GM21360 (cell line): ENCODE data around the gene GPT2.
A peak's percentile ranks its signal among the peaks of the same experiment; 100 is the strongest.

Experiments used
- ATAC-seq: cut with Tn5 transposase; IDR thresholded peaks from one replicate; pipeline ENCODE4 v1.9.1; 2021; ENCODE audit warnings: mild to moderate bottlenecking, moderate library complexity; ENCODE audit not compliant: unreplicated experiment

Gene GPT2

DNA sequence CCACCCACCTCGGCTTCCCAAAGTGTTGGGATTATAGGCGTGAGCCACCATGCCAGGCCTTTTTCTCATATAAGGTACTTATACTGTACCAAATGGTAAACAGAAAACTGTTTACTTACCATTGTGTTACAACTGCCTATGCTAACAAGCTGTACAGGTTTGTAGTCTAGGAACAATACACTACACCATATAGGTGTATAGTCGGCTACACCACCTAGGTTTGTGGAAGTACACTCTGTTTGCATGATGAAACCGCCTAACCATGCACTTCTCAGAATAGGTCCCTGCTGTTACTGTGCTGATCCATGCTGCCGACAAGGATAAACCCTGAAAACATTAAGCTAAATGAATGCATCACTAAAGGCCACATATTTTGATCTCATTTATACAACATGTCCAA is 70.4 kb downstream of the GPT2 start:
- ATAC-seq: no peak

DNA sequence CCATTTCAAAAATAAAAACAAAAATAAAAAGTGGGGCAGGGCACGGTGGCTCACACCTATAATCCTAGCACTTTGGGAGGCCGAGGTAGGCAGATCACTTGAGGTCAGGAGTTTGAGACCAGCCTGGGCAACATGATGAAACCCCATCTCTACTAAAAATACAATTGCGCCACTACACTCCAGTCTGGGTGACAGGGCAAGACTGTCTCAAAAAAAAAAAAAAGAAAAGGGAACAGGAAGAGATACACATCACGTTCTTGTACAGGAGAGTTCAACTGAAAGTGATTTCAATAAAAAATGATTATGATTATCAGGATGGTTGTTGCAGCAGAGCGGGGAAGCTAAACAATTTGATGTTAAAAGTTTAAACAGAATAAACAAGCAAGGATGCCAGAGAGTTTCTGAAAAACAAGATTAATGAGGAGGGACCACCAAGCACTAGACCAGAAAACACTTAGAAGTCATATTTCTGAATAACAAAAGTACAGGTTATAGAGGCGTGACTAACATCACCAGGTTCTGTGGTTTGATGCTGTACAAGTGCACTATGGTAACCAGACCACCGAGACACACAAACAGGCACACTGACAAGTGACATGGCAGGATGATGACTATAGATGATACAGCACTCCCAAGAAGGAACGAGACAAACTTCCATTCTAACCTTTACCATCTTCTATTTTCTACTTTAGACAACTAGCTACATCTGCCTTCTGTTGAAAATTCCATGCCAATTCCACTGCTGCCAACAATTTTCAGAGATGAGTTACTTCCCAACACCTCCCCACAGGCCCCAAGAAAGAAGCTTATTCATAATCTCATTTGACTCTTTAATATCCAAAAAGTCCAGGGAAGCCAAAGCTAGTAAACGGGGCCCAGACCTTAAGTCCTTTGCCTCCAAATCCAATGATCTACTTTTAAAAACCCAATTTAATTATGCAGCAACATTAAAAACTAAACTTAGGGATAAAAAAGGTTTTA is 77.5 kb downstream of the GPT2 start:
- no peak for ATAC-seq

DNA sequence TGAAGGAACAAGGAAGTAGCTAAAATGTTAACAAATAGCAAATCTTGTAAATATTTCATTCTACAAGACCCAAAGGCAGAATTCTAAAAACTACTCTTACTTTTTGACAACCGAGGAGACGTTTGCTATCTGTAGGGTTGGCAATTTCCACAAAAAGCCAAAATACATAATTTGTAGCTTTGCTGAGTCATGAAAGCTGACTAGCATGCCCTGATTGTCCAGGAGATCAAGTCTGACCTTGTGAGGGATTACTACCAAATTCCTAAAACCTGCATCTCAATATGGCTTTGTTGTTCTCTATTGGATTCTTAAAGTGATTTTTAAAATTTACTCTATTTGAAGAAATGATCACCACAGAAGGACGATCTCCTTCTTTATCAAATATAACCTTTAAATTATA is 78.5 kb downstream of the GPT2 start:
- no peak for ATAC-seq

DNA sequence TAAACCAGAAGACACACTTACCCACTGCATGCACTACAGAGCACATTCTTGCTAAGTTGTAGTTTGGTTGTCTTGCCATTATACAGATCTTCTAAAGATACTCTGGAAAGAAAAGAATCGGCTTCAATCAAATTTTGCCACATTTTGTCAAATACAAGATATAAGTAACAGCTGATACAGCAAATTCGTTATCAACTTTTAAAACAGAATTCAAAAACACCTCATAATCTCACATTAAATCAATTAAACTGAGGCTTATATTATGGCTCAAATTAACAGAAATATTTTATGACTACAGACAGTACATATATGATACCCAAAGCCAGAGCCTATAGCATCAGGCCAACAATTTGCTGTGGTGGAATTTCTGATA is 83.9 kb downstream of the GPT2 start:
- ATAC-seq: no peak

DNA sequence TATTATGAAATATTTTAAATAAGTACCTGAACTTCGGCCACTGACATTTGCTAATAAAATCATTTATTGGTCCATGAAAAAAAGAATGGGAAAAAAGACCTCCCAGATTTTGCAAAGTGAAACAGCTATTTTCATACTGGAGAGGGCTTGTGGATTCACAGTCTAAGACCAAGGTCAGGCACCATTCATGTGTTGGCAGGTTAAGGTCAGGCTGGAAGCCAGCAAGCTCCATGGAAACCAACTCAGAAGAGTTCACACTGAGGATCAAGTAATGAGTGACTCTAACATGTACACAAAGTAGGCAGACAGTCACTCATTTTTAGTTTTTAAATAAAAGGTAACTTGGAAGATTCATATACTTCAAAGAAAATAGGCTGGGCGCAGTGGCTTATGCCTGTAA is 85.9 kb downstream of the GPT2 start:
- ATAC-seq: no peak

DNA sequence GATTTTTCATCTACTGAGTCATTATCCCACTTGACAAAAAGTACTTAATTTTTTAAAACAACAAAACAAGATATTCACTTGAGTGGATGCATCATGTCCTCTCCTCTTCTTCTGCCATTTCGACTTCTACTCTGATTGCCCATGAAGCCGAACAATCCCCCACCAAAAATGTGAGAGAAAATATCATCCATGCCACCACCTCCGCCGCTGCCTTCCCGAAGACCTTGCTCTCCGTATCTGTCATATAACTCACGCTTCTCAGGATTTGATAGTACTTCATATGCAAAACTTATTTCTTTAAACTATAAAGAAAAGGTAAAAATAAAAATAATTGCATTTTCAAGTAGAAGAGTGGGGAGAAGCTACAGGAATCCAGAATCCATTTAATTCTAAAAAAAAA is 87.1 kb downstream of the GPT2 start:
- no peak for ATAC-seq

DNA sequence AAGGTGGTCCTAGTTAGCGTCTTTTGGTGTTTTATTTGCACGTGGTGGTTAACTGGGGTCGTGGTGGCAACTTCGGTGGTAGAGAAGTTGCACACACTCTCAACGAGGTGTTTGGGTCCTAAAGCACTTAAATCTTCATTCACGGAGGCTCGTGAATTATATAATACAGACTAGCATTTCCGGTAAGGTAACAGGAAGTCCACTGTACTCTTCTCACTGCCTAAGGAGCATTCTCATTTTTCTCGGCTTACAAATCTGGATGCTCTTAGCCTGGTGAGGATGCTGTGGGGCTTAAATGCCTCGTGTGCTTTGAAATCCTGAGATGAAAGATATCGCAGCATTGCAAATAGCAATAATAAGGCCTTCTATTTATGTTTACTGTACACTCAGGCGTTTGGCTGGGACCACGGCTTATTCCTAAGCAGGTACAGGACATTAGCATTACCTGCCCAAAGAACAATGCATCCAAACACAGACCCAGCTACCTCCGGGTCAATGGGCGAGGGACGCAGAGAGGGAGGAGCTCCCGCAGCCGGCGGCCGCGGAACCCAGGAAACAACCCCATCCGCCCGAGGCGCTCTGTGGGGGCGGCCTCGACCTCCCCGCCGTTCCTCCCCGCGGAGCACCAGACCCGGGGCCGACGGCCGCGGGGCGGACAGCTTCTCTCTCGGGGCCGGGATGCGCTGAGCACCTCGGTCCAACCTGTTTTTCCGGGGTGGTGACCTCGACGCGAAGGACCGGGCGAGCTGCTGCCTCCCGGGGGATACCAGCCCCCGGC is 88.5 kb downstream of the GPT2 start:
- peak; percentile 33 for ATAC-seq

DNA sequence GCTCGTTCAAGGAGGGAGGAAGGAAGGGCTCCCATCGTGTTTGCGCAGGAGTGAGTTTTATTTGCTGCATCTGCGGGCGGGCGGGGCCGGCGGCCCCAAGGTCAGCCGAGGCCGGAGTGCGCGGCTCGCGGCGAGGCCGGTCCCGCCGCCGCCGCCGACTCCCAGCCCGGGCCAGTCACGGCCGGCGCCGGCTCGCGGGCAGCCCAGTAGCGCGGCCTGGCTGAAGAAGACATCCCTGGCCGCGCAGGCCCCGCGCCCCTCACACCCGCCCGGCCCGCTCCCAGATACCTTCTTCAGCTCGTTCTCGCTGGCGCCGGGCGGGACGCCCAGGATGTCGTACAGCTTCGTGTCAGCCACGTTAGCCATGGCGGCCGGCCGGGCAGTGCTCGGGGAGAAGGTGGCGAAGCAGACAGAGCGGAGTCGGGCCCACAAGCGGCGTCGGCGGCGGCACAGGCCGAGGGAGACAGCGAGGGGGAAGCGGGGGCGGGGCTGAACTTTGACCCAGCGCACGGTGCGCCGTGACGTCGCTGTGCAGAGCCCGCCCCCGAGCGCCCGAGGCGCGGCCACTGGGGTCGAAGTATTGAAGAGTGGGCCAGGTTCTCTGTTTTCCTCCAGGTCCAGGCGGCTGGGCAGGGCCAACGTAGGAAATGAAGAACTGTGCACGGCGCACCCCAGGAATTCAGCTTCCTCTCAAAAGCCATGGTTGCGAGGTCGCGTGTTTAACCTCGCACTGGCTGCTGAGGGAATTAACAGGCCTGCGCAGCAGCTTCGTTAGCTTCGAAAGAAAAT is 89.2 kb downstream of the GPT2 start, which contains the start of gene DNAJA2:
Gene DNAJA2, minus strand, starts transcription at position 468 of the 789 bp plus-strand sequence. Its CDS starts 102 bp downstream, at position 366.
- peak; percentile 79 for ATAC-seq

DNA sequence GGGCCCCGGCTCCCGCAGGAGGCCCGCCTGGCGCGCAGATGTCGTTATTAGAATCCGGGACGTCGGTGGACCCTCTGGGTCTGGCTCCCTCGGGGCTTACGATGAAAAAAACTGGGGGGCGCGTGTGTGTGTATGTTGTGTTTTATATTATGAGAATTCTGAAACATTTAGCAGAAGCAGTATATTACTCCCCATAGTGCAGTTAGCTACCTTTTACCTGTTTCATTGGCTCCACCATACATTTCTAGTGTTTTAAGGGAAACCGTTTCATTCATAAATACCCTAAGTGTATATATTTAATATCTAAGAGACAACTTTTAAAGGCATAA is 89.8 kb downstream of the GPT2 start:
- no peak for ATAC-seq

DNA sequence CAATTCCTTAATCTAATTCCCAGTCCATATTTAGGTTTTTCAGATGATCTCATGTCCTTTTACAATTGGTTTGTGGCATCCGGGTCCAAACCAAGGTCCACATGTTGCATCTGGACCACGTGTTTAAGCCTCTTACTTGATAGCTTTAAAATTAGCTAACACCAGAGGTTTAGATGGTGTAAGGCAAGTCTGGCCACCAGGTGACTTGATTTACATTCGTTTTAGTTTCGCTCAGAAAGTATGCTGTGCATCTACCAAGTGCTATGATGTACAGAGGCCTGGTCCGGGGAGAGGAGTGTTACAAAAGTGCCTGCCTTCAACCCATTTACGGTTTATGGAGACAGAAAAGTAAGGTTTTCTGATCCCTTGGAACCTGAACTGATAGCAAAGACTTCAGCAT is 90.2 kb downstream of the GPT2 start:
- ATAC-seq: no peak

DNA sequence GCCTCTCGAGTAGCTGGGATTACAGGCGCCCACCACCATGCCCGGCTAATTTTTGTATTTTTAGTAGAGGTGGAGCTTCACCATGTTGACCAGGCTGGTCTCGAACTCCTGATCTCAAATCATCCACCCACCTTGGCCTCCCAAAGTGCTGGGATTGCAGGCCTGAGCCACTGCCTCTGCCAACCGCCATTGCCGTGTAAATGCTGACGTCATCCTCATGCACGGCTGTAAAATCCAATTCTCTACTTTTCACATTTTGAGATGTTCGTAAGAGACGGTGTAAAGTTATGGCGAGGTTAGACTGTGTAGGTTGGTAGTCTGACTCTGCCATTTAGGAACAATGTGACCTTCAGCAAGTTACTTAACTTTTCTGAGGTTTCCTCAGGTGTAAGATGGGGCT is 91.0 kb downstream of the GPT2 start:
- ATAC-seq: no peak

DNA sequence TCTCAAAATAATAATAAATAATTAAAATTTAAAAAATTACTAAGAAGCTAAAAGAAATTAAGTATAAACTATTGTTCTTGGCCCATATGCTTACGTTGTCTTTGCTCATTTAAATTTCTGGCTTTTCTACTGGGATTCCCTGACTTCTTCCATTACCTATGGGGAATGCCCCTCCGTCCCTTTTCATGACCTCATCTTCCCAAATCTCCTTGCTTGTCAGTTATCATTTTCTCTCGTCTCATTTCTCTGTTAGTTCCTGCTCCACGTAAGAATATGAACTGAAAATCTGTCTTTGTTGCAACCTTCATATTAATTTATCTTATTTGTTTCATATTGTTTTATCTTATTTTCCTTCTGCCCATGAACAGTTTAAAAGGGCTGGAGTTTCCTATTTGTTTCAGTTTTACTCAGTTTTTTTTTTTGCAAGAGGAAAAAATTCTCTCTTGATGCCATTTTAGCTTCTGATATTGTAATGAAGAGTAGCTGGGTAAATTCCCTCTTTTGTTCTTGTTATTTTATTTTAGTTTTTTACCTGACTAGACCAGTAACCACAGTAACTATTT is 91.8 kb downstream of the GPT2 start:
- no peak for ATAC-seq

DNA sequence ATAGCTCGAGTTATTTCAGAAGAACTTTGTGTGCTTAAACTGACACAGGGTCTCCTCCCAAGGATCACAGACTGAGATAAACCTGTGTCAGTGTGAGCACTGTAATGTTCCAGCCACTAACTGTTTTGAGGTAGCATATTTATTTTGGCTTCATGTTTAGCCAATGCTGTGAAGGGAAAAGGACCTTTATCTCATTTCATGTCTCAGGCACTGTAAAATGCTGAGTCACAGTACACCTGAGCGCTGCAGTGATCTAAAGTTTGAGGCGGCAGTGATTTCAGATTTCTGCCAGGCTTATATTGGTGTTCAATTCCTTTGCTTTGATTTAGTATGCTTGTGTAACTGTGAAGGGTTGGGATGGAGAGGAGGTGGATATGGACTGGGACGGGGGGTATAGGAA is 92.4 kb downstream of the GPT2 start:
- no peak for ATAC-seq
